H1 (cell line): ENCODE data around the gene MYOM3. TPM values are rescaled to one million over a fixed set of nuclear protein-coding genes. Genes with fewer than 3 reads are reported as not detected.

Experiments
- CTCF ChIA-PET: fragments of 300-600 bp; sonication (Branson Sonifier 250); formaldehyde crosslinking; loops from one replicate; lab custom pipeline; 2021; ENCODE audit not compliant: partially characterized antibody; lab: Charles Lee
- POLR2A ChIA-PET: fragments of 300-600 bp; sonication (Branson Sonifier 250); formaldehyde crosslinking; loops from one replicate; lab custom pipeline; 2021; ENCODE audit warnings: inconsistent platforms; ENCODE audit not compliant: partially characterized antibody; lab: Charles Lee
- DNase-seq, 2 experiments: peaks; one replicate each; pipeline versions ENCODE4 v3.0.0 to v3.0.0-alpha.2; 2010 to 2022; ENCODE audit warnings: low spot score in 2 of 2, low read depth in 1 of 2, mixed read lengths in 1 of 2
- FAIRE-seq: peaks from 2 replicates; lab custom pipeline; 2011; peaks lifted over from hg19 to GRCh38; lab: Jason Lieb, UNC
- H2AFZ ChIP-seq: 2 replicates; pipeline ENCODE4 v1.8.1; 2012; ENCODE audit warnings: low read length, inconsistent platforms
- H2AK5ac ChIP-seq: 2 replicates; pipeline ENCODE4 v1.6.1; 2013; ENCODE audit warnings: low read depth, low read length
- H2BK120ac ChIP-seq: replicated peaks from 2 replicates; pipeline ENCODE3; 2013; ENCODE audit warnings: low read depth, low read length, inconsistent platforms
- H2BK12ac ChIP-seq: 2 replicates; pipeline ENCODE4 v1.6.1; 2013; ENCODE audit warnings: low read depth, low read length
- H2BK15ac ChIP-seq: 2 replicates; pipeline ENCODE4 v1.6.1; 2013; ENCODE audit warnings: low read length
- H2BK20ac ChIP-seq: 2 replicates; pipeline ENCODE4 v1.6.1; 2013; ENCODE audit warnings: low read length
- H2BK5ac ChIP-seq: 2 replicates; pipeline ENCODE4 v1.6.1; 2013; ENCODE audit warnings: low read depth, low read length
- H3K14ac ChIP-seq: 2 replicates; pipeline ENCODE4 v1.6.1; 2013; ENCODE audit warnings: inconsistent platforms; ENCODE audit not compliant: insufficient read length
- H3K18ac ChIP-seq: 2 replicates; pipeline ENCODE4 v1.6.1; 2013; ENCODE audit warnings: low read length; ENCODE audit errors: extremely low read depth
- H3K23ac ChIP-seq: 2 replicates; pipeline ENCODE4 v1.6.1; 2013; ENCODE audit warnings: inconsistent platforms; ENCODE audit not compliant: insufficient read length
- H3K23me2 ChIP-seq: 2 replicates; pipeline ENCODE4 v1.6.1; 2013; ENCODE audit warnings: low read depth, low read length
- H3K27ac ChIP-seq: 2 replicates; pipeline ENCODE4 v1.6.1; 2011; ENCODE audit warnings: low read depth, low read length, inconsistent platforms
- H3K27me3 ChIP-seq, 4 experiments: replicated peaks in 1 of 4; 1 replicate in 1 of 4; 2 replicates in 3 of 4; pipeline versions ENCODE4 v1.6.1 to v1.8.1; 2011 to 2013; ENCODE audit warnings: low read length in 3 of 4, mild to moderate bottlenecking in 3 of 4, inconsistent platforms in 2 of 4, mixed read lengths in 2 of 4, moderate library complexity in 1 of 4; ENCODE audit not compliant: control insufficient read depth in 3 of 4, insufficient read depth in 3 of 4; ENCODE audit errors: extremely low read depth in 1 of 4
- H3K36me3 ChIP-seq, 4 experiments: 2 replicates each; pipeline versions ENCODE4 v1.6.1 to v1.8.1; 2011 to 2013; ENCODE audit warnings: mild to moderate bottlenecking in 4 of 4, low read length in 3 of 4, moderate library complexity in 2 of 4, control low read depth in 1 of 4, inconsistent platforms in 1 of 4; ENCODE audit not compliant: insufficient read depth in 4 of 4, control insufficient read depth in 2 of 4
- H3K4ac ChIP-seq: replicated peaks from 2 replicates; pipeline ENCODE3; 2013; ENCODE audit warnings: low read length, low read depth, mixed read lengths, inconsistent platforms; ENCODE audit not compliant: insufficient read length
- H3K4me1 ChIP-seq, 4 experiments: replicated peaks in 1 of 4; 1 replicate in 1 of 4; 2 replicates in 3 of 4; pipeline versions ENCODE4 v1.6.1 to v1.8.1; 2011 to 2013; ENCODE audit warnings: low read length in 3 of 4, inconsistent platforms in 2 of 4, mixed read lengths in 1 of 4; ENCODE audit not compliant: insufficient read depth in 4 of 4, control insufficient read depth in 3 of 4
- H3K4me2 ChIP-seq, 2 experiments: 2 replicates each; pipeline versions ENCODE4 v1.6.1 to v1.8.1; 2011 to 2013; ENCODE audit warnings: low read depth in 2 of 2, low read length in 2 of 2, control low read depth in 1 of 2, inconsistent platforms in 1 of 2, mild to moderate bottlenecking in 1 of 2; ENCODE audit not compliant: insufficient read depth in 1 of 2
- H3K4me3 ChIP-seq, 4 experiments: fragments of 200-600, 300-600 bp in 1 of 4; sonication (generic), shearing (Covaris generic), sonication (Bioruptor Twin) in 1 of 4; 2 replicates each; pipeline versions ENCODE4 v1.5.1 to v1.8.1; 2011 to 2016; ENCODE audit warnings: low read length in 4 of 4, low read depth in 3 of 4, control low read depth in 2 of 4, inconsistent platforms in 2 of 4, mild to moderate bottlenecking in 2 of 4, mixed read lengths in 1 of 4, moderate library complexity in 1 of 4; ENCODE audit not compliant: insufficient read depth in 2 of 4; ENCODE audit errors: extremely low read depth in 1 of 4
- H3K56ac ChIP-seq: replicated peaks from 2 replicates; pipeline ENCODE3; 2013; ENCODE audit warnings: low read depth, mild to moderate bottlenecking, mixed read lengths, low read length, inconsistent platforms; ENCODE audit not compliant: insufficient read length
- H3K79me1 ChIP-seq: 2 replicates; pipeline ENCODE4 v1.6.1; 2013; ENCODE audit warnings: low read depth, low read length, control low read depth
- H3K79me2 ChIP-seq, 2 experiments: 2 replicates each; pipeline versions ENCODE4 v1.6.1 to v1.8.1; 2012 to 2013; ENCODE audit warnings: low read length in 2 of 2, mild to moderate bottlenecking in 2 of 2, inconsistent platforms in 1 of 2; ENCODE audit not compliant: insufficient read depth in 2 of 2, control insufficient read depth in 1 of 2
- H3K9ac ChIP-seq, 4 experiments: replicated peaks in 1 of 4; 1 replicate in 1 of 4; 2 replicates in 3 of 4; pipeline versions ENCODE4 v1.6.1 to v1.8.1; 2011 to 2013; ENCODE audit warnings: low read depth in 3 of 4, low read length in 3 of 4, control low read depth in 2 of 4, mild to moderate bottlenecking in 2 of 4, moderate library complexity in 2 of 4, inconsistent platforms in 1 of 4; ENCODE audit errors: extremely low read depth in 1 of 4
- H3K9me3 ChIP-seq, 2 experiments: 2 replicates each; pipeline versions ENCODE4 v1.6.1 to v1.8.1; 2012 to 2013; ENCODE audit warnings: mild to moderate bottlenecking in 2 of 2, moderate library complexity in 2 of 2, control low read depth in 1 of 2, inconsistent platforms in 1 of 2, low read depth in 1 of 2, low read length in 1 of 2, mixed read lengths in 1 of 2; ENCODE audit not compliant: insufficient read depth in 2 of 2
- H4K20me1 ChIP-seq, 2 experiments: replicated peaks in 1 of 2; 2 replicates each; pipeline versions ENCODE3 to v1.8.1; 2011 to 2013; ENCODE audit warnings: inconsistent platforms in 2 of 2, low read length in 2 of 2, mild to moderate bottlenecking in 1 of 2; ENCODE audit not compliant: insufficient read depth in 2 of 2, control insufficient read depth in 1 of 2
- H4K5ac ChIP-seq: 2 replicates; pipeline ENCODE4 v1.6.1; 2013; ENCODE audit warnings: low read length, low read depth, mixed read lengths, inconsistent platforms; ENCODE audit not compliant: insufficient read length
- H4K8ac ChIP-seq: 2 replicates; pipeline ENCODE4 v1.8.0; 2013; ENCODE audit warnings: mild to moderate bottlenecking, moderate library complexity, low read length, inconsistent platforms; ENCODE audit not compliant: insufficient read depth; ENCODE audit errors: extremely low read depth
- H4K91ac ChIP-seq: replicated peaks from 2 replicates; pipeline ENCODE3; 2013; ENCODE audit warnings: low read length, mixed read lengths, inconsistent platforms; ENCODE audit not compliant: insufficient read length
- CBX8 ChIP-seq: fragments of 300-800, 300-1000 bp; sonication (generic); IDR thresholded peaks from 2 replicates; pipeline ENCODE4 v1.7.1; 2016; ENCODE audit warnings: low read depth, low read length, borderline replicate concordance
- CTBP2 ChIP-seq: IDR thresholded peaks from 2 replicates; pipeline ENCODE4 v1.7.0; 2011; ENCODE audit warnings: borderline replicate concordance, mild to moderate bottlenecking, moderate library complexity, mixed read lengths, low read length; ENCODE audit not compliant: insufficient read depth, insufficient read length
- HDAC2 ChIP-seq, 2 experiments: fragments of 300-600 bp in 1 of 2; sonication (generic) in 1 of 2; IDR thresholded peaks; 2 replicates each; pipeline ENCODE4 v1.6.1; 2011 to 2012; ENCODE audit warnings: low read depth in 2 of 2, low read length in 2 of 2, mild to moderate bottlenecking in 2 of 2, moderate library complexity in 2 of 2, borderline replicate concordance in 1 of 2, inconsistent platforms in 1 of 2
- HDAC6 ChIP-seq: IDR thresholded peaks from one replicate; pipeline ENCODE4 v1.7.1; 2012; ENCODE audit warnings: low read depth, mild to moderate bottlenecking, inconsistent platforms, low read length, moderate library complexity
- KDM4A ChIP-seq: IDR thresholded peaks from one replicate; pipeline ENCODE4 v1.7.1; 2012; ENCODE audit warnings: low read depth, mild to moderate bottlenecking, moderate library complexity, low read length, inconsistent platforms; ENCODE audit not compliant: severe bottlenecking
- RBBP5 ChIP-seq: IDR thresholded peaks from 2 replicates; pipeline ENCODE4 v1.7.1; 2012; ENCODE audit warnings: low read depth, mild to moderate bottlenecking, inconsistent platforms, low read length, moderate library complexity, borderline replicate concordance
- RNF2 ChIP-seq: fragments of 200-900, 300-1000 bp; sonication (generic); IDR thresholded peaks from 2 replicates; pipeline ENCODE4 v1.7.1; 2016; ENCODE audit warnings: borderline replicate concordance, low read depth, mild to moderate bottlenecking, antibody characterized with exemption, low read length; ENCODE audit not compliant: poor library complexity, severe bottlenecking; ENCODE audit errors: missing control alignments
- SIX5 ChIP-seq: IDR thresholded peaks from 2 replicates; pipeline ENCODE4 v1.6.1; 2011; ENCODE audit warnings: mild to moderate bottlenecking, low read depth, low read length
- SUZ12 ChIP-seq: fragments of 200-600 bp; sonication (generic); IDR thresholded peaks from 2 replicates; pipeline ENCODE4 v1.6.1; 2012; ENCODE audit warnings: mild to moderate bottlenecking, inconsistent platforms, low read length, moderate library complexity, mixed read lengths
- YY1 ChIP-seq: IDR thresholded peaks from 2 replicates; pipeline ENCODE4 v1.6.1; 2011; ENCODE audit warnings: low read depth, mild to moderate bottlenecking, low read length
- WGBS, 2 experiments: shearing (Covaris generic) in 1 of 2; methylation state at CpG; one replicate each; pipeline versions ENCODE4 v1.1.6 to v1.1.7; 2013 to 2015; ENCODE audit warnings: low lambda C conversion rate in 2 of 2, mixed read lengths in 2 of 2, inconsistent platforms in 1 of 2, low coverage in 1 of 2, missing lambda C conversion rate in 1 of 2; ENCODE audit not compliant: insufficient replicate concordance in 2 of 2, insufficient coverage in 1 of 2, insufficient read length in 1 of 2; ENCODE audit errors: extremely low coverage in 1 of 2, missing lambda C conversion rate in 1 of 2; 5-methylcytosine and 5-hydroxymethylcytosine counted together
- polyA plus RNA-seq, 7 experiments: library from polyadenylated mRNA; depleted of rRNA in 3 of 7; stranded (reverse) in 5 of 7; unstranded in 2 of 7; fragments of >200 nt in 5 of 7; fragments of 200-250 nt in 2 of 7; gene quantifications; 1 replicate in 5 of 7; 2 replicates in 1 of 7; 4 replicates in 1 of 7; pipeline versions ENCODE4 v1.2.1 to v1.2.3, GENCODE V29; 2011 to 2013; ENCODE audit warnings: missing spikeins in 2 of 7, mixed read lengths in 2 of 7
- total RNA-seq: library from RNA; stranded (reverse); fragmentation: NEBNext Ultra II Directional; extraction: Animal tissue kit (Norgen Biotek cat#: 25700); gene quantifications from 2 replicates; pipeline ENCODE4 v1.2.1, GENCODE V29; 2021

The MYOM3 gene
- total and polyA plus RNA-seq, 2 of the 8 experiments (the other 6 are each of a cell fraction or from before 2014, with no cell fraction given), result 0.08 to 0.09 TPM

- Histone ChIP-seq H3K4ac (no peak within 1 kb of the TSS), H2BK5ac (no peak within 1 kb of the TSS), H3K79me2 (no peaks in the 10 kb centered on the region), H4K5ac (no peak within 1 kb of the TSS), H3K27me3 (no peaks in the 10 kb centered on the region), H2BK20ac (no peak within 1 kb of the TSS), H4K91ac (no peak within 1 kb of the TSS), H3K36me3 (no peaks in the 10 kb centered on the region), H3K27ac (no peak within 1 kb of the TSS), H3K56ac (no peak within 1 kb of the TSS), H3K14ac (no peak within 1 kb of the TSS), H3K9ac (no peak within 1 kb of the TSS), H3K23ac (no peak within 1 kb of the TSS), H3K4me1 (peaks cover 0 to 2% (median 0%) of the 10 kb centered on the region in 4 experiments; a peak in 1 of 7 replicates), H2BK12ac (no peak within 1 kb of the TSS), H3K23me2 (peaks cover 1% of the 10 kb centered on the region; the same call in 1 of the 2 replicates), H4K8ac (peak within 1 kb of the TSS; percentile 12; the same call in 1 of the 2 replicates), H3K9me3 (no peaks in the 10 kb centered on the region), H2AFZ (no peak within 1 kb of the TSS), H2BK120ac (no peak within 1 kb of the TSS), H3K4me3 (no peak within 1 kb of the TSS), H2BK15ac (no peak within 1 kb of the TSS), H2AK5ac (no peak within 1 kb of the TSS), H3K79me1 (no peaks in the 10 kb centered on the region; the same call in 1 of the 2 replicates), H3K4me2 (no peak within 1 kb of the TSS), H3K18ac (peak within 1 kb of the TSS; percentile 32; the same call in 1 of the 2 replicates), H4K20me1 (no peaks in the 10 kb centered on the region)
- POLR2A ChIA-PET, result interaction anchor here (0.6 to 2.9 kb wide), 3 partner anchors 7 to 321 kb away, joined by 3 to 16 read pairs (median 6); no protein-coding TSS in a partner anchor
- WGBS, 2 experiments, result 91% methylated on average over 19 of the region's 22 CpGs; no CpG with 5 or more reads in 1 of the 2 experiments
- CTCF ChIA-PET, result interaction anchor here (0.8 to 3.8 kb wide), 6 partner anchors 7 to 69 kb away, joined by 3 to 24 read pairs (median 5); no protein-coding TSS in a partner anchor
- no peak for DNase-seq
- no peak for FAIRE-seq
- TF ChIP-seq RNF2 (no peak), SUZ12 (no peak), SIX5 (no peak), HDAC2 (IDR thresholded peaks at IDR 0.05; ENCODE audit: borderline replicate concordance in 1 of 2, low read depth in 2 of 2, low read length in 2 of 2) (no peak), HDAC6 (no peak), CTBP2 (no peak), KDM4A (no peak), YY1 (no peak), RBBP5 (no peak), CBX8 (no peak)
Measured at GRCh38 chr1:24142546-24143534, 30.9 kb upstream of the MYOM3 start, which contains the start of gene IL22RA1. IL22RA1 (minus strand) TSS chr1:24143140; CDS start chr1:24143082, 58 bp downstream.
